ENCODE results near the gene ZBTB16.

- TF ChIP-seq ATF7 (IDR thresholded peaks at IDR 0.05) (no peak), ATF7 (CRISPR knock-in tag; IDR thresholded peaks at IDR 0.05) (no peak), CTCF (CRISPR knock-in tag; IDR thresholded peaks at IDR 0.05) (no peak), ZFX (CRISPR knock-in tag; IDR thresholded peaks at IDR 0.05; ENCODE audit: low read depth) (no peak), TAF1 (CRISPR knock-in tag; IDR thresholded peaks at IDR 0.05) (no peak), POLR2A (IDR thresholded peaks at IDR 0.05; ENCODE audit: insufficient read depth in 1 of 2, low read depth in 2 of 2, low read length in 2 of 2) (no peak), PRMT3 (CRISPR knock-in tag; IDR thresholded peaks at IDR 0.05; ENCODE audit: borderline replicate concordance, low read depth) (no peak), ZNF251 (CRISPR knock-in tag; IDR thresholded peaks at IDR 0.05) (no peak), RFX5 (IDR thresholded peaks at IDR 0.05; ENCODE audit: low read depth, low read length) (no peak), ZSCAN12 (CRISPR knock-in tag; IDR thresholded peaks at IDR 0.05) (no peak), MXD4 (CRISPR knock-in tag; IDR thresholded peaks at IDR 0.05) (no peak)
These were observed 219.0 kb downstream of the ZBTB16 start for GRCh38 chr11:114278342-114279065.

Data from HepG2 (cell line).